Neutrophil (primary cell): ENCODE data around the gene ZFY.

ENCODE experiments used
- H3K27ac ChIP-seq: fragments of 200-600 bp; sonication (generic); 2 replicates; pipeline ENCODE4 v1.5.1; 2016; ENCODE audit warnings: mild to moderate bottlenecking, moderate library complexity
- H3K27me3 ChIP-seq: fragments of 200-600 bp; sonication (generic); 2 replicates; pipeline ENCODE4 v1.6.0; 2016; ENCODE audit warnings: mild to moderate bottlenecking
- H3K36me3 ChIP-seq: fragments of 200-600 bp; sonication (generic); 2 replicates; pipeline ENCODE4 v1.5.1; 2017
- H3K4me1 ChIP-seq, 2 experiments: fragments of 200-600 bp in 1 of 2; sonication (generic) in 1 of 2; 1 replicate in 1 of 2; 2 replicates in 1 of 2; pipeline versions ENCODE4 v1.5.1 to v1.6.1; 2013 to 2016; ENCODE audit warnings: low read depth in 1 of 2, low read length in 1 of 2, mild to moderate bottlenecking in 1 of 2, moderate library complexity in 1 of 2; ENCODE audit not compliant: control insufficient read depth in 1 of 2, insufficient read depth in 1 of 2
- H3K4me3 ChIP-seq, 2 experiments: fragments of 200-600 bp in 1 of 2; sonication (generic) in 1 of 2; 1 replicate in 1 of 2; 2 replicates in 1 of 2; pipeline ENCODE4 v1.5.1; 2013 to 2016; ENCODE audit warnings: low read depth in 1 of 2, low read length in 1 of 2, mild to moderate bottlenecking in 1 of 2, moderate library complexity in 1 of 2
- H3K9me3 ChIP-seq: fragments of 200-600 bp; sonication (generic); 2 replicates; pipeline ENCODE4 v1.5.1; 2016
- TF ChIP-seq, protein P1 (sequence below): fragments of 200-600 bp; sonication (generic); IDR thresholded peaks from 2 replicates; pipeline ENCODE4 v1.5.1; 2016; ENCODE audit warnings: antibody characterized with exemption

The ZFY gene

DNA sequence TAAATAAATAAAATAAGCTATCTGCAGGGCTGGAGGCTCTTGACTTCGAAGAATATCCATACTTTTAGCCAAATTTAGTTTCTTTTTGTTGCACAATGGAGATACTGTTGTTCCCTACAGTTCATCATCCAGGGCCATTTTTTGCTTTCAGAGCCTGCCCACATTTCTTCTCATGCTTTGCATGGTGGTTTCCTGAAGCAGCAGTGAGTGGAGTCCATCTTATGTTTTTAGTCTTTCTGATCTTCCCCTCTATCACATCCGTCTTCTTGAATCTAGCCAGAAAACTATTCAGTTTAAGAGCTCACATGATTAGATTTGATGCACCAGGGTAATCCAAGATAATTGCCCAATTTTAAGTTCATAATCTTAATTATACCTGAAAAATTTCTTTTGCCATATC lies 19.6 kb downstream of the ZFY start:
- H3K27me3 ChIP-seq = no peaks in the 10 kb centered on the region
- H3K36me3 ChIP-seq = no peaks in the 10 kb centered on the region
- no peak overlapping the region for H3K4me3 ChIP-seq
- H3K27ac ChIP-seq = no peak overlapping the region
- no peaks in the 10 kb centered on the region for H3K9me3 ChIP-seq
- H3K4me1 ChIP-seq = no peaks in the 10 kb centered on the region
- TF ChIP-seq, protein P1, sequence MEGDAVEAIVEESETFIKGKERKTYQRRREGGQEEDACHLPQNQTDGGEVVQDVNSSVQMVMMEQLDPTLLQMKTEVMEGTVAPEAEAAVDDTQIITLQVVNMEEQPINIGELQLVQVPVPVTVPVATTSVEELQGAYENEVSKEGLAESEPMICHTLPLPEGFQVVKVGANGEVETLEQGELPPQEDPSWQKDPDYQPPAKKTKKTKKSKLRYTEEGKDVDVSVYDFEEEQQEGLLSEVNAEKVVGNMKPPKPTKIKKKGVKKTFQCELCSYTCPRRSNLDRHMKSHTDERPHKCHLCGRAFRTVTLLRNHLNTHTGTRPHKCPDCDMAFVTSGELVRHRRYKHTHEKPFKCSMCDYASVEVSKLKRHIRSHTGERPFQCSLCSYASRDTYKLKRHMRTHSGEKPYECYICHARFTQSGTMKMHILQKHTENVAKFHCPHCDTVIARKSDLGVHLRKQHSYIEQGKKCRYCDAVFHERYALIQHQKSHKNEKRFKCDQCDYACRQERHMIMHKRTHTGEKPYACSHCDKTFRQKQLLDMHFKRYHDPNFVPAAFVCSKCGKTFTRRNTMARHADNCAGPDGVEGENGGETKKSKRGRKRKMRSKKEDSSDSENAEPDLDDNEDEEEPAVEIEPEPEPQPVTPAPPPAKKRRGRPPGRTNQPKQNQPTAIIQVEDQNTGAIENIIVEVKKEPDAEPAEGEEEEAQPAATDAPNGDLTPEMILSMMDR = no peak

DNA sequence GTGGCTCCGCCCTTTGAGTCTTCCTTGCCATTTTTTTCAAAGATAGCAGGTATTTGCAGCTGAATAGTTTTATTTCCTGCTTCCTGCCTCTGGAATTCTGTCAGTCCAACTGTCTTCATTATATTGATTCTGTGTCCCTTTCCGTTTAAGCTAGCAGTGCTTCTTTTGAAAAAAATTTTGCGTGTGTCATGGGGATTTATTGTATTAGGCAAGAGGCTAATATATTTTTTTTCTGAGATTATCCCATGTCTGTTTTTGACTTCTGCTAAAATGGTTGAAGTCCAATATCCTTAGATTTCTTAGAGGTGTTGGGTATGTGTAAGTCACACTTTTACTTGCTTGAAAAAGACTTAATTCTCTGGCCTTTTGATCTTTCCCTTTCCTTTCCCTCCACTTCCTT lies 20.4 kb downstream of the ZFY start:
- Histone ChIP-seq H3K27me3 (no peaks in the 10 kb centered on the region), H3K4me3 (no peak overlapping the region), H3K4me1 (peaks cover 0 to 5% of the 10 kb centered on the region in 2 experiments), H3K36me3 (no peaks in the 10 kb centered on the region), H3K9me3 (no peaks in the 10 kb centered on the region), H3K27ac (no peak overlapping the region)
- TF ChIP-seq, protein P1 = no peak

DNA sequence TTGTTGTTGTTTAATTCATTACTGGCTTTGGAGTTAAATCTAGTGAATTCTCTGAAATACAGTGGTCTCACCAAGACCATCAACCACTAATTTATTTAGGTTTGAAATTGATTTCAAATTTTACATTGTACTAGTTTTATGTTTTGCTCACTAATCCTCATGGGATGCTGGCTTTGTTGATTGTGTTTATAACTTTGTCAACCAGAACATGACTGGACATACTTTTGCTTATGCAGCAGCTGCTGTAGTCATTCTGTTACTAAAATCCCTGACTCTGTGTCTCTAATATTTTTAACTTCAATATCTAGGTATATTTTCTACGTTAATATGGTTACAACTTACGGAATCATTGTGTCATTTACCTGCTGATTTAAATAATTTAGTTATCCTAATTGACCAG lies 26.9 kb downstream of the ZFY start:
- H3K36me3 ChIP-seq = no peaks in the 10 kb centered on the region
- H3K27me3 ChIP-seq = no peaks in the 10 kb centered on the region
- peaks cover 0 to 11% of the 10 kb centered on the region in 2 experiments for H3K4me1 ChIP-seq
- H3K4me3 ChIP-seq = no peak overlapping the region
- TF ChIP-seq, protein P1 = no peak
- H3K9me3 ChIP-seq = no peaks in the 10 kb centered on the region
- H3K27ac ChIP-seq = no peak overlapping the region

DNA sequence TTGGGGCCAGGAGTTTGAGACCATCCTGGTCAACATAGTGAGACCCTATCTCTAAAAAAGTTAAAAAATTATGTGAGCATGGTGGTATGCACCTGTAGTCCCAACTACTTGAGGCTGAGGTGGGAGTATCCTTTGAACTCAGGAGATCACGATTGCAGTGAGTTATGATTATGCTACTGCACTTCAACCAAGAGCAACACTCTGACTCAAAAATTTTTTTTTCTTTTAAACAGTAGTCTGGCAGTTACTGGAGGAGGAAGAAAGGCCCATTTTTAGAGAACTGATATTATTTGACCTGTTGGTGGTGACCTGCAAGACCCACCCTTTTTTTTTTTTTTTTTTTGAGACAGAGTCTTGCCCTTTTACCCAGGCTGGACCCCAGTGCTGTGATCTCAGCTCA lies 29.6 kb downstream of the ZFY start:
- TF ChIP-seq, protein P1 = no peak
- Histone ChIP-seq H3K9me3 (no peaks in the 10 kb centered on the region), H3K27ac (no peak overlapping the region), H3K4me3 (no peak overlapping the region), H3K27me3 (no peaks in the 10 kb centered on the region), H3K4me1 (peaks cover 0 to 11% of the 10 kb centered on the region in 2 experiments), H3K36me3 (no peaks in the 10 kb centered on the region)

DNA sequence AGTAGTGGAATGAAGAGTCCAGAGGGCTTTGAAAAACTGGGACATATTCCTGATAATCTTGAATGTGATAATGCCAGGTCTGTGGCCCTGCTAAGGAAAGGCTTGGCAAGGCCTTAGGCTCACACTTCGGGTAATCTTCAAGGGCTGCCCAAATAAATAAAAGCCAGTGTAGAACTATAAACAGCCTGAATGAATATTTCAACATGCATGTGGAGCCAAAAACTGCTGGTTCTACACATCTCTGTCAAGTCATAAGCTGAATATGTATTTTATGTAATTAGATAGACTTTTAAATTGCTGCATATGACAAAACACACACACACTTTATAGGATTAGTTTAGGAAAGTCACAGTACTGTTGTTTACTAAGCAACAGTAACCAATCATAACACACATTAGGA lies 30.4 kb downstream of the ZFY start:
- H3K36me3 ChIP-seq = no peaks in the 10 kb centered on the region
- TF ChIP-seq, protein P1 = no peak
- H3K27ac ChIP-seq = no peak overlapping the region
- H3K4me3 ChIP-seq = no peak overlapping the region
- H3K9me3 ChIP-seq = no peaks in the 10 kb centered on the region
- no peaks in the 10 kb centered on the region for H3K27me3 ChIP-seq
- H3K4me1 ChIP-seq = peaks cover 0 to 6% of the 10 kb centered on the region in 2 experiments

DNA sequence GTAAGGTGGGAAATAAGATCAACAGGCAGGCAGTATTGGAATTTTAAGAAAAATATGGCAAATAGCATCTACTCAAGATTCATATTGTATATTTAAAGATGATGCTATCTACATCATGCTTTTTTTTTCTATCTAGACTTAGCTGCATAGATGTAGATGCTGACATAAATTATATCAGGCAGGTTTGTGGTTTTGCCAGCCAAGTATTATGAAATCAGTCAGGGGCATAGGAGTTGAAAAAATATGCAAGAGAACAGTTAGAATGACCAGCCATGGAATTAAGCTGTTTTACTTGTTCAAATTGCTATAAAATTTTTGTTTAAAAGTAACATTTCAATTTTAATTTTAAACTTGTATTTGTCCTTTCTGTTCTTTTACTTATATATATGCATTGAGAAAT lies 34.4 kb downstream of the ZFY start:
- Histone ChIP-seq H3K4me3 (no peak overlapping the region), H3K4me1 (peaks cover 0 to 4% of the 10 kb centered on the region in 2 experiments), H3K27ac (no peak overlapping the region), H3K36me3 (no peaks in the 10 kb centered on the region), H3K27me3 (no peaks in the 10 kb centered on the region), H3K9me3 (no peaks in the 10 kb centered on the region)
- TF ChIP-seq, protein P1 = no peak
